Kidney (tissue), 14 donors: ENCODE measurements around the gene CCDC107. TPM values are rescaled to one million over a fixed set of nuclear protein-coding genes. Genes with fewer than 3 reads are reported as not detected.

Experiments used
- DNase-seq, 5 donors: peaks; one replicate each; pipeline ENCODE4 v3.0.0-alpha.2; 2013 to 2020
- FAIRE-seq: peaks from 2 replicates; lab custom pipeline; 2012; peaks lifted over from hg19 to GRCh38; lab: Jason Lieb, UNC
- H3K27ac ChIP-seq, 2 donors: one replicate each; pipeline ENCODE4 v1.7.0; 2013; ENCODE audit warnings: low read depth in 2 of 2, low read length in 2 of 2, inconsistent platforms in 1 of 2
- H3K27me3 ChIP-seq: one replicate; pipeline ENCODE4 v1.7.1; 2013; ENCODE audit warnings: low read length, inconsistent platforms; ENCODE audit not compliant: control insufficient read depth, insufficient read depth
- H3K36me3 ChIP-seq, 3 donors: one replicate each; pipeline versions ENCODE4 v1.7.0 to v1.7.1; 2013; ENCODE audit warnings: low read length in 3 of 3, control low read depth in 1 of 3, inconsistent platforms in 1 of 3; ENCODE audit not compliant: insufficient read depth in 3 of 3, control insufficient read depth in 2 of 3
- H3K4me1 ChIP-seq, 3 donors: one replicate each; pipeline versions ENCODE4 v1.7.0 to v1.7.1; 2013; ENCODE audit warnings: low read length in 3 of 3, inconsistent platforms in 1 of 3, low read depth in 1 of 3; ENCODE audit not compliant: control insufficient read depth in 2 of 3, insufficient read depth in 2 of 3
- H3K4me3 ChIP-seq, 3 donors: one replicate each; pipeline versions ENCODE4 v1.7.0 to v1.8.1; 2013; ENCODE audit warnings: low read length in 3 of 3, control low read depth in 1 of 3, inconsistent platforms in 1 of 3
- H3K9ac ChIP-seq, 3 donors: one replicate each; pipeline versions ENCODE4 v1.7.0 to v1.7.1; 2013; ENCODE audit warnings: low read length in 3 of 3, control low read depth in 1 of 3, inconsistent platforms in 1 of 3
- H3K9me3 ChIP-seq, 3 donors: one replicate each; pipeline versions ENCODE4 v1.7.0 to v1.7.1; 2013; ENCODE audit warnings: low read length in 3 of 3, control low read depth in 1 of 3, inconsistent platforms in 1 of 3; ENCODE audit not compliant: control insufficient read depth in 2 of 3, insufficient read depth in 1 of 3
- intact Hi-C: fragments of 100-400 bp; cut with DNase I; formaldehyde crosslinking; loops from one replicate; pipeline ENCODE4 v1.11.1; 2022
- polyA plus RNA-seq: library from polyadenylated mRNA; stranded (reverse); fragments of 350-450 nt; fragmentation: Illumina TruSeq; extraction: RNeasy Lipid Tissue Mini Kit (QIAGEN cat#74804); gene quantifications from one replicate; pipeline ENCODE4 v1.2.3, GENCODE V29; 2014; ENCODE audit warnings: low read depth, low replicate concordance; ENCODE audit not compliant: insufficient read depth
- total RNA-seq: library from RNA; stranded (reverse); fragmentation: NEBNext Ultra II Directional; extraction: Animal tissue kit (Norgen Biotek cat#: 25700); gene quantifications from one replicate; pipeline ENCODE4 v1.2.1, GENCODE V29; 2021
- TF ChIP-seq, protein P1 (sequence below): IDR thresholded peaks from 3 replicates; pipeline ENCODE4 v1.5.1; 2012; ENCODE audit warnings: mild to moderate bottlenecking, moderate library complexity, borderline replicate concordance; ENCODE audit not compliant: insufficient read depth; ENCODE audit errors: extremely low read depth
- donor health status: control.
- donor health status: control.
- donor health status: control.
- donor health status: control.
- donor health status: control.
- donor health status: DM: yes; HTN: yes; CAD: no.
- donor health status: Normal renal cell carcinoma (clear cell type).

CCDC107 gene
- total and polyA plus RNA-seq, 2 donors from 2014 or later, result 26.8 to 52.3 TPM

DNA sequence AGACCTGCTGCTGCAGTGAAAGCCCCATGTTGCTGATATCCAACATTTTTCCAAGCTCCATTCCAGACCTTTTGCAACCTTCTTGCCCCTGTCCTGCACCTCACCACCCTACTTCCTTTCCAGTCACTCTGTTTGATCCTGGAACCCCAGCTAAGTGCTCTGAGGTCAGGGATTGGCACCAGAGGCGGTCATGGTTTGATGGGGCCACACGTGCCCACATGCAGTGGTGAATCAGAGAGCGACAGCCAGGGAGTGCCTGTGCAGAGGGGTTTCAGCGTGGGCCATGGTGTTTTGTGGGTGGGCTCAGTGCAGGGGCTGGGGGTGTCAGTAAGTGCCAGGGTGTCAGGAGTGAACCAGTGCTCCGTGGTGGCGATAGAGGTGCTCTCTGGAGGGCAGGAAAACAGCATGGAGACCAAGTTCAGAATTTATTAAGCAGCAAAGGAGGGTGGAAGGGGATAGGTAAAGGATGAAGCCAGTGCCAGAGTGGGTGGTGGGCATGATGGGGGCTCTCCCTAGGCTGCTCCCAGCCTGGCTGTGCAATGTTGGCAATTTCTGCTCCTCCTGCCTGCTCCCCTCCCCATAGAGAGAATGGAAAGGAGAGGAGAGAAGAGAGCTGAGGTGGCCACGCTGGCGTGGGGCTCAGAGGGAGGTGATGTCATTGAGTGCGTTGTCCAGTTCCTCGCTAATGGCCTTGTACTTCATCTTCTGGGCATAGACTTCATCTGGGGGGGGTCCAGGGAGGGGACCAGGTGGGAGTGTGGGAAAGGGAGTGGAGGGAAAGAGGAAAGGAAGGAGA is 24.6 kb downstream of the CCDC107 start:
- no peak overlapping the region for H3K27ac ChIP-seq
- no peak overlapping the region for H3K9ac ChIP-seq
- H3K36me3 ChIP-seq, result peaks cover 0 to 2% (median 0%) of the 10 kb centered on the region in 3 donors
- no peaks in the 10 kb centered on the region for H3K27me3 ChIP-seq
- peaks cover 0 to 2% (median 0%) of the 10 kb centered on the region in 3 donors for H3K4me1 ChIP-seq
- no peak overlapping the region for H3K4me3 ChIP-seq
- TF ChIP-seq, protein P1, sequence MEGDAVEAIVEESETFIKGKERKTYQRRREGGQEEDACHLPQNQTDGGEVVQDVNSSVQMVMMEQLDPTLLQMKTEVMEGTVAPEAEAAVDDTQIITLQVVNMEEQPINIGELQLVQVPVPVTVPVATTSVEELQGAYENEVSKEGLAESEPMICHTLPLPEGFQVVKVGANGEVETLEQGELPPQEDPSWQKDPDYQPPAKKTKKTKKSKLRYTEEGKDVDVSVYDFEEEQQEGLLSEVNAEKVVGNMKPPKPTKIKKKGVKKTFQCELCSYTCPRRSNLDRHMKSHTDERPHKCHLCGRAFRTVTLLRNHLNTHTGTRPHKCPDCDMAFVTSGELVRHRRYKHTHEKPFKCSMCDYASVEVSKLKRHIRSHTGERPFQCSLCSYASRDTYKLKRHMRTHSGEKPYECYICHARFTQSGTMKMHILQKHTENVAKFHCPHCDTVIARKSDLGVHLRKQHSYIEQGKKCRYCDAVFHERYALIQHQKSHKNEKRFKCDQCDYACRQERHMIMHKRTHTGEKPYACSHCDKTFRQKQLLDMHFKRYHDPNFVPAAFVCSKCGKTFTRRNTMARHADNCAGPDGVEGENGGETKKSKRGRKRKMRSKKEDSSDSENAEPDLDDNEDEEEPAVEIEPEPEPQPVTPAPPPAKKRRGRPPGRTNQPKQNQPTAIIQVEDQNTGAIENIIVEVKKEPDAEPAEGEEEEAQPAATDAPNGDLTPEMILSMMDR, result no peak
- FAIRE-seq, result no peak
- no peak for DNase-seq
- H3K9me3 ChIP-seq, result no peaks in the 10 kb centered on the region
- intact Hi-C loops, result no loop called here

DNA sequence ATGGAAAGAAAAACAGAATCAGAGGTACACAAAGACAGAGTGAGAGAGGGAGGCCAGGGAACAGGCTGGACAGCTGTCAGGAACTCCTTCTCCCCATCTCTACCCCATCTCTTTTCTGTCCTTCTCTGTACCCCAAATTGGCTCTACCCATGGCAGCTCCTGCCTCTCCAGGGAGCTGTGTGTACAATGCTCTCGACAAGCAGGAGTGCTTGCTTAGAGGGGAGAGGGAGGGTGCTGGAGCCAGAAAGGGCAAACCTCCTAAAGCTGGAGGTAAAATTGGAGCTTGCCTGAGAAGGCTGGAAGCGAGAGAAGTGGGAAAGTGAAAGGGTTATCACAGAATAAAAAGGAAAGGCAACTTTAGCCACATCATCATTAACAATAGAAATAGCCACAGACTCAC is 25.2 kb downstream of the CCDC107 start:
- H3K9ac ChIP-seq, result no peak overlapping the region
- intact Hi-C loops, result no loop called here
- H3K27me3 ChIP-seq, result no peaks in the 10 kb centered on the region
- TF ChIP-seq, protein P1, result no peak
- no peak for FAIRE-seq
- peaks cover 0 to 5% (median 0%) of the 10 kb centered on the region in 3 donors for H3K4me1 ChIP-seq
- H3K27ac ChIP-seq, result no peak overlapping the region
- DNase-seq, result no peak
- no peaks in the 10 kb centered on the region for H3K9me3 ChIP-seq
- H3K36me3 ChIP-seq, result peaks cover 0 to 2% (median 0%) of the 10 kb centered on the region in 3 donors
- H3K4me3 ChIP-seq, result no peak overlapping the region

DNA sequence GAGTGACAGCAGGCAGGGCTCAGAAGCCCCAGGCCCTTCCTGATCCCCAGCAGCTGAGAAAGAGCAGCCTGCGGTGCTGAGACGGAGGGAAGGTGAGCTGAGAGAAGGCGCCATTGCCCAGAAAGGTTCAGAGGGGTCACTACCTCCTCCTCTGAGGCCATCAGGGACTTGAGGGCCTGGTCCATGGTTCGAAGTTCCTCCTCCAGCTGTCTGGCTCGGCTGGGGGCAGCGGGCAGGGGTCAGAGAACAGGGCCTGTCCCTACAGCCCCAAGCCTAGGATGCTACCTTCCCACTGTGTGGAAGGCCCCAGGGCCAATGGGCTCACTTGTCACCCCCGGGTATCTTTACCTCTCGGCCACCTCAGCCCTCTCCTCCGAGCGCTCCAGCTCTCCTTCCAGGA is 26.8 kb downstream of the CCDC107 start:
- Histone ChIP-seq H3K9ac (no peak overlapping the region), H3K4me3 (no peak overlapping the region), H3K4me1 (peaks cover 0 to 6% (median 0%) of the 10 kb centered on the region in 3 donors), H3K27me3 (no peaks in the 10 kb centered on the region), H3K9me3 (no peaks in the 10 kb centered on the region), H3K27ac (no peak overlapping the region), H3K36me3 (peaks cover 0 to 2% (median 0%) of the 10 kb centered on the region in 3 donors)
- intact Hi-C loops, result no loop called here
- no peak for DNase-seq
- FAIRE-seq, result no peak
- TF ChIP-seq, protein P1, result no peak
